Activated CD8-positive, alpha-beta T cell treated with anti-CD3 and anti-CD28 coated beads for 36 hours (primary cell): ENCODE measurements around the gene SPECC1L. TPM values are rescaled to one million over a fixed set of nuclear protein-coding genes. Genes with fewer than 3 reads are reported as not detected.

Experiments
- ATAC-seq: fragments of 200-7000 bp; cut with Tn5 transposase; one replicate; pipeline ENCODE4 v1.10.0; 2021; ENCODE audit warnings: mild to moderate bottlenecking, moderate library complexity
- CTCF ChIA-PET: fragments of 350-600 bp; sonication (Branson Sonifier 250); formaldehyde crosslinking; loops from one replicate; lab custom pipeline; 2021; ENCODE audit warnings: antibody characterized with exemption; lab: Charles Lee
- POLR2A ChIA-PET: fragments of 350-600 bp; sonication (Branson Sonifier 250); formaldehyde crosslinking; loops from one replicate; lab custom pipeline; 2021; ENCODE audit warnings: antibody characterized with exemption; lab: Charles Lee
- DNase-seq: peaks from one replicate; pipeline ENCODE4 v3.0.0-alpha.2; 2020
- H3K27ac Mint-ChIP-seq: one replicate; pipeline ENCODE4 v1.8.0; 2021; ENCODE audit warnings: mild to moderate bottlenecking, mixed read lengths
- H3K27me3 Mint-ChIP-seq: one replicate; pipeline ENCODE4 v1.8.0; 2021; ENCODE audit warnings: mixed read lengths
- H3K36me3 Mint-ChIP-seq: one replicate; pipeline ENCODE4 v1.8.0; 2021; ENCODE audit warnings: low read depth, mixed read lengths
- H3K4me1 Mint-ChIP-seq: one replicate; pipeline ENCODE4 v1.8.0; 2021; ENCODE audit warnings: low read depth, mixed read lengths
- H3K4me3 Mint-ChIP-seq: one replicate; pipeline ENCODE4 v1.8.0; 2021; ENCODE audit warnings: mild to moderate bottlenecking, moderate library complexity, mixed read lengths
- H3K9me3 Mint-ChIP-seq: one replicate; pipeline ENCODE4 v1.8.0; 2021; ENCODE audit warnings: mixed read lengths
- intact Hi-C: fragments of 100-400 bp; cut with micrococcal nuclease; formaldehyde crosslinking; loops from one replicate; pipeline ENCODE4 v1.10.0; 2022
- total RNA-seq, 2 experiments: library from RNA; stranded (reverse); gene quantifications; one replicate each; pipeline ENCODE4 v1.2.3, GENCODE V29; 2021
- TF ChIP-seq, protein P1 (sequence below): fragments of 200-600 bp; IDR thresholded peaks from one replicate; pipeline ENCODE4 v1.8.0; 2022; ENCODE audit warnings: antibody characterized with exemption, mild to moderate bottlenecking

Gene SPECC1L
- total RNA-seq, 2 experiments from 2014 or later = 38.9 to 39.0 TPM

DNA sequence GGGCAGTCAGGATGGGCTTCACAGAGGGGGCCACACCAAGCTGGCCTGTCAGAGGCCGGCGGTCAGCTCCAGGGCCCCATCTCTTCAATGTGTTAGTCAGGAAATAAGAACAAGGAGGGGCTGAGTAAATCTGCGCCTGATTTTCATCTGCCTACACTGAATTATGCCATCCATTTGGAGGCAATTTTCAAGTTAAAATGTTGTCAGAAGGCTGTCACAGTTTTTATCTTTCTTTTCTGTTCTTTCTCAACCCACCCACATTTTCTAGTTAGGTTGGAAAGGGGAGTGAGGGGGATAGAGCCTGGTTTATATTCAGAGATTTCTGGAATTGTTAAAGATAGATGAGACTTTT is 175.6 kb downstream of the SPECC1L start:
- H3K36me3 Mint-ChIP-seq = peaks cover 27% of the 10 kb centered on the region
- ATAC-seq (no peak), DNase-seq (no peak)
- peak overlapping the region; percentile 63 for H3K27ac Mint-ChIP-seq
- no peak overlapping the region for H3K4me3 Mint-ChIP-seq
- H3K4me1 Mint-ChIP-seq = peaks cover 52% of the 10 kb centered on the region
- CTCF ChIA-PET = no interaction called here
- H3K9me3 Mint-ChIP-seq = peaks cover 1% of the 10 kb centered on the region
- TF ChIP-seq, protein P1, sequence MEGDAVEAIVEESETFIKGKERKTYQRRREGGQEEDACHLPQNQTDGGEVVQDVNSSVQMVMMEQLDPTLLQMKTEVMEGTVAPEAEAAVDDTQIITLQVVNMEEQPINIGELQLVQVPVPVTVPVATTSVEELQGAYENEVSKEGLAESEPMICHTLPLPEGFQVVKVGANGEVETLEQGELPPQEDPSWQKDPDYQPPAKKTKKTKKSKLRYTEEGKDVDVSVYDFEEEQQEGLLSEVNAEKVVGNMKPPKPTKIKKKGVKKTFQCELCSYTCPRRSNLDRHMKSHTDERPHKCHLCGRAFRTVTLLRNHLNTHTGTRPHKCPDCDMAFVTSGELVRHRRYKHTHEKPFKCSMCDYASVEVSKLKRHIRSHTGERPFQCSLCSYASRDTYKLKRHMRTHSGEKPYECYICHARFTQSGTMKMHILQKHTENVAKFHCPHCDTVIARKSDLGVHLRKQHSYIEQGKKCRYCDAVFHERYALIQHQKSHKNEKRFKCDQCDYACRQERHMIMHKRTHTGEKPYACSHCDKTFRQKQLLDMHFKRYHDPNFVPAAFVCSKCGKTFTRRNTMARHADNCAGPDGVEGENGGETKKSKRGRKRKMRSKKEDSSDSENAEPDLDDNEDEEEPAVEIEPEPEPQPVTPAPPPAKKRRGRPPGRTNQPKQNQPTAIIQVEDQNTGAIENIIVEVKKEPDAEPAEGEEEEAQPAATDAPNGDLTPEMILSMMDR = no peak
- POLR2A ChIA-PET = interaction anchor here (0.6 to 2.0 kb wide), 4 partner anchors 10 to 1588 kb away, joined by 3 to 6 read pairs (median 4); partner anchors contain the start of gene ADORA2A
- H3K27me3 Mint-ChIP-seq = no peaks in the 10 kb centered on the region
- intact Hi-C loops = no loop called here

DNA sequence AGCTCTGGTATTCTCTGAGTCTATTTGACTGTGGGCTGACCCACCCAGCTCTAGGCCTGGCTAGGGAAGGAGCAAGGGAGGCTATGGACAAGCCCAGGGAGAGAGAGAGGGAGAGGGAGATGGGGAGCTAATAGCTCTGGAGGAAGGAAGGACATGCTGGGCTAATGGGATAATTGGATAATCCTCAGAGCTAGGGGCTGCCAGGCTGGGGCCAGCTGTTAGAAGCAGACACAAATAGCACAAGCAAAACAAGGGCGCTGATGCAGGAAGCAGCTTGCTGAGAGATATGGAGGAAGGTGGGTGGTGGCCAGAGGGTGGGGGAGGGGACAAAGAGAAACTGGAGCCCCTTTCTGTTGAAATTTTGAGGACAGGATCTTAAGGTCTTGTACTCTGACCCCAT is 180.0 kb downstream of the SPECC1L start:
- no peak overlapping the region for H3K27ac Mint-ChIP-seq
- CTCF ChIA-PET = interaction anchor here (1.1 kb wide), 1 partner anchor 71 kb away, joined by 3 read pairs; no protein-coding TSS in a partner anchor

DNA sequence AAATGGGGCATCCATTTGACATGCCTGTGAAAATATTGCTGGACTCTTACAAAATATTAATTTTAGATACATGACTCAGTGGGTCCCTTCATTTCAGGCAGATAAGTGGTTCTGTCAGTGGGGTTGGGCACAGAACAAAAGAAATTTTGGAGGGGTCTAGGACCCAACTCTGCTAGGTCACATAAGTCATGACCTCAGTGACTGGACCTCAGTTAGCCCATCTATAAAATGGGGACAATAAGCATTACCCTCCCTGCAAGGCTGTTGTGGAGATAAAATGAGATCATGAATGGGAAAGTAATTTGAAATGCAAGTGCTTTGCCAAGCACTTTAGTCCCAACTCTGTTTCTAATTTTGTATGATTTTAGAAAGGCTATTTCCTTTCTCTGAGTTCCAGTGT is 180.5 kb downstream of the SPECC1L start:
- intact Hi-C loops = no loop called here
- H3K27ac Mint-ChIP-seq = no peak overlapping the region
- no peak overlapping the region for H3K4me3 Mint-ChIP-seq
- peaks cover 6% of the 10 kb centered on the region for H3K4me1 Mint-ChIP-seq
- POLR2A ChIA-PET = interaction anchor here (1.1 kb wide), 1 partner anchor 10 kb away, joined by 7 read pairs; no protein-coding TSS in a partner anchor
- ATAC-seq = no peak
- H3K9me3 Mint-ChIP-seq = peaks cover 2% of the 10 kb centered on the region
- TF ChIP-seq, protein P1 = no peak
- H3K27me3 Mint-ChIP-seq = no peaks in the 10 kb centered on the region
- H3K36me3 Mint-ChIP-seq = peaks cover 4% of the 10 kb centered on the region
- CTCF ChIA-PET = interaction anchor here (1.1 kb wide), 1 partner anchor 71 kb away, joined by 3 read pairs; no protein-coding TSS in a partner anchor
- DNase-seq = no peak

More for the DNA sequence above, 180.0 kb downstream of the SPECC1L start:
- intact Hi-C loops = no loop called here
- Mint-ChIP-seq H3K27me3 (no peaks in the 10 kb centered on the region), H3K4me3 (no peak overlapping the region), H3K9me3 (peaks cover 2% of the 10 kb centered on the region), H3K4me1 (peaks cover 12% of the 10 kb centered on the region), H3K36me3 (peaks cover 4% of the 10 kb centered on the region)
- TF ChIP-seq, protein P1 = no peak
- DNase-seq (no peak), ATAC-seq (no peak)
- POLR2A ChIA-PET = interaction anchor here (1.1 kb wide), 1 partner anchor 10 kb away, joined by 7 read pairs; no protein-coding TSS in a partner anchor

DNA sequence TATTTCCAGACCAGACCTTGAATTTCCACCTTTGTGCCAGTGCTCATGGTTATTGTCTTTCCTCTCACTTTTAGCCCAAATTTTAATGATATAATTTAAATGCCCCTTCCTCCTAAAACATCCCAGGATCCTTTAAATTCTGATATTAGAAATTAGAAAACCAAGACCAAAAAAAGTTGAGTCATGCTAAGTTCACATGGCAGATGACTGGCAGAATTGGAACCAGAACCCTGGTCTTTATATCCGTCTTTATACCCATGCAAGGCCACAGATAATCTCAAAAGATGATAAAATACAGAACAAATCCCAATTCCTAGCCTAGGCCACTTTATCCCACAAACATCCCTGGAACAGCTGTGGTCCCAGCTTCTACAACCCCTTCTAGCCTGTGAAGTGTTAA is 183.2 kb downstream of the SPECC1L start:
- CTCF ChIA-PET = interaction anchor here (0.8 kb wide), 1 partner anchor 30 kb away, joined by 3 read pairs; no protein-coding TSS in a partner anchor
- POLR2A ChIA-PET = interaction anchor here (0.9 kb wide), 1 partner anchor 101 kb away, joined by 3 read pairs; the partner anchor contains the start of gene GUCD1
- intact Hi-C loops = no loop called here
- TF ChIP-seq, protein P1 = no peak
- peaks cover 2% of the 10 kb centered on the region for H3K4me1 Mint-ChIP-seq
- ATAC-seq (no peak), DNase-seq (no peak)
- H3K4me3 Mint-ChIP-seq = no peak overlapping the region
- H3K36me3 Mint-ChIP-seq = peaks cover 2% of the 10 kb centered on the region
- peaks cover 2% of the 10 kb centered on the region for H3K9me3 Mint-ChIP-seq
- no peaks in the 10 kb centered on the region for H3K27me3 Mint-ChIP-seq
- H3K27ac Mint-ChIP-seq = no peak overlapping the region

DNA sequence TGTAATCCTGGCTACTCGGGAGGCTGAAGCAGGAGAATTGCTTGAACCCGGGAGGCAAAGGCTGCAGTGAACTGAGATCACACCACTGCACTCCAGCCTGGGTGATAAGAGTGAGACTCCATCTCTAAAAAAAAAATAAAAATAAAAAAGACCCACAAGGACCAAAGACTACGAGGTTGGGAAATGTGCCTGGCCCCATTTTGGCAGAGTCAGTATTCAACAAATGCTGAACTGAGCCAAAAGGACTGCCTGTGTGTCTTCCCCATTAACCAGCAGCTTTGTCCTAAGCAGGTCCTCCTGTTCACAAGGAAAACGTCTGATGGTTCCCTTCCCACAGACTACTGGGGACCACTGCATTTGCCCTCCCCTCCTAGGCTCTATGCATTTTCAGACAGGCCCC is 184.4 kb downstream of the SPECC1L start:
- DNase-seq = no peak
- Mint-ChIP-seq H3K27me3 (no peaks in the 10 kb centered on the region), H3K4me3 (no peak overlapping the region), H3K4me1 (peaks cover 2% of the 10 kb centered on the region), H3K27ac (no peak overlapping the region), H3K9me3 (peaks cover 2% of the 10 kb centered on the region), H3K36me3 (peaks cover 2% of the 10 kb centered on the region)
- POLR2A ChIA-PET = no interaction called here
- TF ChIP-seq, protein P1 = no peak
- ATAC-seq = no peak
- CTCF ChIA-PET = interaction anchor here (1.4 kb wide), 1 partner anchor 47 kb away, joined by 3 read pairs; no protein-coding TSS in a partner anchor
- intact Hi-C loops = no loop called here
